ENCODE results near the gene ZNF582.
"Not testable (repeated sequence)": the region's sequence is repeated elsewhere in the genome, so short reads cannot be mapped to it uniquely, and the experiment has no call there.

Gene ZNF582

DNA sequence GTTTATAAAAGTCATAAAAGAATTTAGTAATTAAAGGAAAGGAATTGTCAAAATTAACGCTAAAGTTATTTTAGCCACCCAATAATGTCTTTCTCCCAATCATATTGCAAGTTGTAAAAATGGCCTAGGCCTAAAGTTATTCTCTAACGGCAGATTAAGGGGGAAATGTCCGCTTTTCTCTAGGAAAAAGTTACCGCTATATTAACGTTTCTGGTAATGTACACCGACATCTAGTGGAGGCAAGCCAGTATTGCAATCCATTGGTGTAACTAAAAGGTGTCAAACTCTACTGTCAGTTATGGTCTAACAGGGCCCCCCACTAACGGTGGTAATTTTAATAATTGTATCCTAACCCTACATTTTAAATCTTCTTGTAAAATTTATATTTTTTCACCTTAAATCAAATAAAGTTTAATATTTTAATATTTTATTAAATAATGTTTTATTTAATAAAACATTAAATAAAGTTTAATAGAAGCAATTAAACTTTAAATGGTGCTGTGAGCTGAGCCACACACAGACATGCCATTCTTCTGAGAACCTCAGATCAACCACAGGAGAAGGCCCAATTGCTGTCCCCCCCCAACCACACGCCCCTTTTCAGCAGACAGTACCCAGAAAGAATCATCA, 42.8 kb downstream of the ZNF582 start:
- DNase-seq = peak; percentile 13 to 34

GRCh38 chr19:56348289-56348877, 45.0 kb downstream of the ZNF582 start:
- DNase-seq = peak; percentile 5 to 39

- no peak for DNase-seq
Observed at GRCh38 chr19:56347163-56347778, 46.1 kb downstream of the ZNF582 start.

DNA sequence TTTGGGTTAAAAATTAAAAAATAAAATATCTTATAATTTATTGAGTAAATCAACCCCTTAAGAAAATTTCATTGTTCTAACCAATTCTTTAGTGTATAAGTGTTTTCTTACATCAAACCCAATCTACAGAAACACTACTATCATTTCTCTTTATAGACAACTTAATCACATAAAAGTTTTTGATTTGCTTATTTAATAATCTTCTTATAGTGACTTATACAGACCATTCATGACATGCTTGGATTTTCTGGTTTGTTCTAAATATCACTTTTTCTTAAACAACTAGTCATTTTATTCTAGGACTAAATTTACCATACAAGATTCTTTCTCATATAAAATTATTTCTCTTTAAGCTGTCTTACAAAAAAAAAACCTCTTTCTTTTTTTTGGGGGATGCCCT, 51.4 kb downstream of the ZNF582 start:
- no peak for DNase-seq

DNA sequence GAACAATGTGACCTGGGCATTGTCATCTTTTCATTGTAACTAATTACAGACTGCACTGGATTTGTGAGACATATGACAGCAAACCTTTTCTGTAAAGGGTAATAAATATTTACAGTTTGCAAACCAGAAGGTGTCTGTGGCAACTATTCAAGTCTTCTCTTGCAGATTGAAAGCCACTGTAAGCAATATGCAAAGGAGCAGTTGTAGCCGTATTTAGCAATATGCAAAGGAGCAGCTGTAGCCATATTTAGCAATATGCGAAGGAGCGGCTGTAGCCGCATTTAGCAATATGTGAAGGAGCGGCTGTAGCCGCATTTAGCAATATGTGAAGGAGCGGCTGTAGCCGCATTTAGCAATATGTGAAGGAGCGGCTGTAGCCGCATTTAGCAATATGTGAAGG, 54.3 kb downstream of the ZNF582 start:
- DNase-seq = not testable (repeated sequence)

DNA sequence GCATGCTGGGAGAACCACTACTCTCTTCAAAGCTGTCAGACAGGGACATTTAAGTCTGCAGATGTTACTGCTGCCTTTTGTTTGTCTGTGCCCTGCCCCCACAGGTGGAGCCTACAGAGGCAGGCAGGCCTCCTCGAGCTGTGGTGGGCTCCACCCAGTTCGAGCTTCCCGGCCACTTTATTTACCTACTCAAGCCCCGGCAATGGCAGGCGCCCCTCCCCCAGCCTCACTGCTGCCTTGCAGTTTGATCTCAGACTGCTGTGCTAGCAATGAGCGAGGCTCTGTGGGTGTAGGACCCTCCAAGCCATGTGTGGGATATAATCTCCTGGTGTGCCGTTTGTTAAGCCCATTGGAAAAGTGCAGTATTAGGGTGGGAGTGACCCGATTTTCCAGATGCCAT, 56.3 kb downstream of the ZNF582 start:
- not testable (repeated sequence) for DNase-seq

DNA sequence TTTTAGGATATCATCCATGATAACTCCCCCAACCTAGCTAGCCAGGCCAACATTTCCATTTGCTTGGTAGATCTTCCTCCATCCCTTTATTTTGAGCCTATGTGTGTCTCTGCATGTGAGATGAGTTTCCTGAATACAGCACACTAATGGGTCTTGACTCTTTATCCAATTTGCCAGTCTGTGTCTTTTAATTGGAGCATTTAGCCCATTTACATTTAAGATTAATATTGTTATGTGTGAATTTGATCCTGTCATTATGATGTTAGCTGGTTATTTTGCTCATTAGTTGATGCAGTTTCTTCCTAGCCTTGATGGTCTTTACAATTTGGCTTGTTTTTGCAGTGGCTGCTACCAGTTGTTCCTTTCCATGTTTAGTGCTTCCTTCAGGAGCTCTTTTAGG, 58.0 kb downstream of the ZNF582 start:
- not testable (repeated sequence) for DNase-seq

DNA sequence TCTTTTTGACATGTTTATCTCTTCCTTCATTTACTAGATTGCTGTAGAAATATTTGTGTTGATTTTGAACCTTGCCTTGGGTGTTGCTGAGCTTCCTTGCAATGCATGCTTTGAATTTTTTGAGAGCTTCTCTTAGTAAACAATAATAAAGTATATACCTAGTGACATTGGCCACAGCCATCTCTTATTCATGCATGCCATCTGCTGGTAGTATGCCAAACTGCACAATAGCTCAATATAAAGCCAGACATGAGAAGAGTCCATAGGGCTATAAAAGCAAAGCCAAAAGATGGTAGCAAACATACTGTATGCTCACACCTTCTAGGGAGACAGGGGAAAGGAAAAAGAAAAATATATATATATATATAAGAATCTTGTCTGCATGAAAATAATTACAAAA, 59.8 kb downstream of the ZNF582 start:
- DNase-seq = peak; percentile 30 to 56

Measured in SHP77 (cell line).